ENCODE results near the gene SCUBE3.

- TF ChIP-seq CTCF (conservative IDR thresholded peaks at IDR 0.05; ENCODE audit: low read depth in 2 of 2) (no peak), CREB1 (CRISPR knock-in tag; IDR thresholded peaks at IDR 0.05; ENCODE audit: low read depth) (no peak), EZH2 (IDR thresholded peaks at IDR 0.05; ENCODE audit: low read depth, unreplicated experiment) (no peak), POLR2AphosphoS5 (IDR thresholded peaks at IDR 0.05; ENCODE audit: low read depth) (no peak), REST (IDR thresholded peaks at IDR 0.05; ENCODE audit: unreplicated experiment) (no peak), EZH2phosphoT487 (IDR thresholded peaks at IDR 0.05; ENCODE audit: unreplicated experiment) (no peak), JUNB (IDR thresholded peaks at IDR 0.05; ENCODE audit: unreplicated experiment) (no peak), ZNF331 (CRISPR knock-in tag; IDR thresholded peaks at IDR 0.05; ENCODE audit: low read depth) (no peak), NANOG (IDR thresholded peaks at IDR 0.05; ENCODE audit: borderline replicate concordance) (no peak), ETS1 (IDR thresholded peaks at IDR 0.05) (no peak)
These were observed 39.7 kb upstream of the SCUBE3 start for GRCh38 chr6:35174088-35174434.

Measured in GM23338 (cell line).